Smooth muscle cell of the umbilical artery (primary cell): Measurements from ENCODE around the gene CSKMT. TPM values are rescaled to one million over a fixed set of nuclear protein-coding genes. Genes with fewer than 3 reads are reported as not detected.

Experiments
- total RNA-seq: library from RNA; depleted of rRNA; stranded (reverse); fragments of >200 nt; gene quantifications from 2 replicates; pipeline ENCODE4 v1.2.3, GENCODE V29; 2014

The CSKMT gene, protein sequence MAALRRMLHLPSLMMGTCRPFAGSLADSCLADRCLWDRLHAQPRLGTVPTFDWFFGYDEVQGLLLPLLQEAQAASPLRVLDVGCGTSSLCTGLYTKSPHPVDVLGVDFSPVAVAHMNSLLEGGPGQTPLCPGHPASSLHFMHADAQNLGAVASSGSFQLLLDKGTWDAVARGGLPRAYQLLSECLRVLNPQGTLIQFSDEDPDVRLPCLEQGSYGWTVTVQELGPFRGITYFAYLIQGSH
- 3.5 and 7.4 TPM in 2 replicates for total RNA-seq

DNA sequence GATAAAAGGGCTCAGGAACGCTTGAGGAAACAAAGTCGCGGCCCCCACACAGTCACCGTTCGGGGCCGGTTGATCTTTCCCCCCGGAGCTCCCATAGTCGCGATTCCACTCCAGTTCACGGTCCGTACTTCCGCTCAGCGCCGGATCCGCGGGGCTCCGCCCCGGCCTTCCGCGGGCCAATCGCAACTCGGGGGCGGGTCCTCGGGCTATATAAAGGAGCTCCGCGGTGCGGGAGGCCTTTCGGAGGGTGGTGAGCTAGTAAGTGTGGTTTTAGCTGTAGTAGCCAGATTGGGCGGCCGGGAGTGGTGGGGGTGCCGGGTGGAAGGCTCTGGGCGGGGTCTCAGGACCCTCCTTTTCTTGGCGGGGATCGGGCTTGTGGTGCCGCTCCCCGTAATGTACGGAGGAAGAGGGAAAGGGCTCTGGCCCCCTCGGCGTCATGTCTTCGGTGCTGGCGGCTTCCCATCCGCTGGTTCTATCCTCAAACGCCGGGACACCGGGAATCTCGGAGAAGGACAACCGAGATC, at the start of gene CSKMT, which contains the start of gene C11orf98:
CSKMT (plus strand) TSS at position 238 of the 524 bp plus-strand sequence. CDS start 568 bp downstream, outside the sequence.
C11orf98 (minus strand) TSS at position 136 of the 524 bp plus-strand sequence; CDS start at position 95, 41 bp downstream.

DNA sequence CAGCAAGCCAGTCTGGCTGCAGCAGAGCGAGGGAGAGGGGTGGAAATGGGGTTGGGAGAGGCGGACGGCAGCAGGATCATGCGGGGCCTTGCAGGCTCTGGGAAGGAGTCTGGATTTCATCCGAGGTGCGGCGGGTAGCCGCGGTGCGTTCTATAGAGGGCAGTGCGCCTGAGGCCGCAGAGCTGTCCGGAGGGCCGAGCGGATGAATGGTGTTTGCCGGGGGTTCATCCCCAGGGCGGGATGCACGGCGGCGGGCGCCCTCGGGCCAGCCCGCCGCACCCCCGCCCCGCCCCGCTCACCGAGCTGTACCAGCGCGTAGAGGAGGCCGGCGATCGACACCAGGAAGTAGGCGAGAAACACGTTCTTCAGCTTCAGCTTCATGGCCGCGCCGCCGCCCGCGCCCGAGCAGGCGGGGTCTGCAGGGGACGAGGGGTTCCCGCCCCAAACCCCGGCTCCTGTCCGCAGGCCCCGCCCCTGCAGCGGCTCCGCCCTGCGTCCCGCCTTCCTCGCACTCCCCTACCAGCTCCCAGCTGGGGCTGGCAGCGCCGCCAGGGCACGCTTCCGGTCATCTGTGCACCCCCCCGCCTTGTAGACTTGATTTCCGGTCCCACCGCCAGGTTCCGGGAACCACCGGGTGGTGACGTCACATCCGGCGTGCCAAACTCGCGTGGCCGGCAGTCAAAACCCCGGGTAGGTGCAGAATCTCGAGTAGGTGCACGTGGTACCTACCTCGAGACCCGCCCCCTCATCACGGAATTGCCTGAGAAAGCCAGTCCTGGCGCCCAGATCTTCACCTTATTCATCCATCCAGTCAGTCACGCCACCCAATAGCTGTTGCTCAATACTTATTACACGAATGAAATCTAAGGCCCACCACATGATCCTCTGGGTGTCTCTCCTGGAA, 43.3 kb upstream of the CSKMT start, which contains the start of gene B3GAT3:
B3GAT3 (minus strand) TSS at position 420 of the 904 bp plus-strand sequence; CDS start at position 381, 39 bp downstream.

GRCh38 chr11:62645946-62646824, 18.9 kb upstream of the CSKMT start, which contains the start of gene GANAB:
GANAB (minus strand) TSS chr11:62646613; CDS start chr11:62646599, 14 bp downstream.

GRCh38 chr11:62671608-62672389, 6.7 kb downstream of the CSKMT start, which contains the start of the genes LBHD1 and UQCC3:
LBHD1 (minus strand) TSS chr11:62672267; CDS start chr11:62670031, 2,236 bp downstream.
UQCC3 (plus strand) TSS chr11:62671673; CDS start chr11:62671746, 73 bp downstream.

DNA sequence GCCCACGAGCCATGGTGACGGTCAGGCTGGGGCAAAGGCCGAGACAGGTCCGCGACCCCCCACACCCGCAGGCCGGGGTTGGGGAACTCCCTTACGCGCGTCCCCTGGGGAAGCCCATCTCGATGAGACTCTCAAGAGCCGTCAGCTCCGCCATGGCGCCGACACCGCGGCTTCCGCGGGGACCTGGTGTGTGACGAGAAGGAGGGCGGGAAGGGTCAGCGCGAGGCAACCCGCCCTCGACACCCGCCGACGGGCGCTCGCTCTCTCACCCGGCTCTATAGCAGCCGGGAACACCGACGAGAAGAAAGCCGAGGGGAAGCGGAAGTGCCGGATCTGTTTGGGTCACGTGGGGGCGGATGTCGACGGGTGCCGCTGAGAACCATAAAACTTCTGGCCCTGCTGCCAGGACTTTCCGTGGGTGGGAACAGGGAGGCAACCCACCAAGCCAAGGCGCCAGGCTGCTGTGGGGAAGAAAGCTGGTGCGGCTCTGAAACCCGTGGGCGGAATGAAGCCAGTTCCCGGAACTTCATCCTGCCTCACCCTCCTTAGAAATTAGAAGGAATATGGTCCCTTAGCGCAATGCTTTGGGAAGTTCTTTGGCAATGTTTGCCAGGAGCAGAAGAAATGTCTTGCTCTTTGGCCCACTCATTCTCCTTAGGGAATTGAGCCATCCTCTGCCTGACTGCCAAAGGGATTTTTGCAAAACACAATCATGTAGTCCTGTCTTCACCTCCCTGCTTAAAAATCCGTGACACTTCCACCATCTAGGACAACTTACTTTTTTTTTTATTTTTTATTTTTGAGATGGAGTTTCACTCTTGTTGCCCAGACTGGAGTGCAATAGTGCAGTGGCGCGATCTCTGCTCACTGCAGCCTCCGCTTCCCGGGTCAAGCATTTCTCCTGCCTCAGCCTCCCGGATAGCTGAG, 13.9 kb downstream of the CSKMT start, which contains the start of gene UBXN1:
UBXN1 (minus strand) TSS at position 304 of the 927 bp plus-strand sequence; CDS start at position 154, 150 bp downstream.

DNA sequence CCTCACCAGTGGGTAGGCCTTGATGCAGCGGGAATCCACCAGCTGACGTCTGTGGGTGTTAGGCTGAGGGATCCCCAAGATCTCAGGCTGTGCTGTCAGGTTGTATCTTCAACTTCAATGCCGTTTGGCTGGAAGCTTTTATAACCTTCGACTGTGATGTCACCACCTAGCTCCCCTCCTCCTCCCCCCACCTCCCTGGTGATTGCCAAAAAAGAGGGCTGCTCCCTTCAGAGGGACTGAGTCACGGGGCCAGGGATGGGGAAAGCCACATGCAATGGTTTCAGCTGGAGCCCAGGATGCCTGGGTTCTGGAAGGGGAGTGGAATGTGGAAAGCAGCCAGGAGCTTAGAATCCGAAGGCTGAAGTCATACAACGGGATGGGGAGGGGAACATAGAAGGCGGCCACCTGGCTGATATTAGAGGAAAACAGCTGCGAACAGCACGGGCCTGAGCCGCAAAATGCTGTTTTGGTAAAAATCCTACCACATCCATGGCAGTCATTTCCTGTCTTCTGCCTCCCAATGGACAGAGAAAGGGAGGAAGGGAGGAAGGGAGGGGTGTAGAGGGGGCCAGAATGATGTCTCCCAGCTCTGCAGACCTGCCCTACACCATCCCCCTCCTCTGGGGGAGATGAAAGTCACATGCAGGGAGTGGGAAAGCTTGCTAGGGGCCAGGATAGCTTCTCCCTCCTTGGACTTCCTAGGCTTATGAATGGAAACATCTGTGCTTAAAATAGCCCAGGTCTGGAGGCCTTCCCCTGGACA, 24.5 kb downstream of the CSKMT start, which contains the start of gene LRRN4CL:
LRRN4CL (minus strand) TSS at position 110 of the 763 bp plus-strand sequence. CDS start 1,022 bp downstream, outside the sequence.

DNA sequence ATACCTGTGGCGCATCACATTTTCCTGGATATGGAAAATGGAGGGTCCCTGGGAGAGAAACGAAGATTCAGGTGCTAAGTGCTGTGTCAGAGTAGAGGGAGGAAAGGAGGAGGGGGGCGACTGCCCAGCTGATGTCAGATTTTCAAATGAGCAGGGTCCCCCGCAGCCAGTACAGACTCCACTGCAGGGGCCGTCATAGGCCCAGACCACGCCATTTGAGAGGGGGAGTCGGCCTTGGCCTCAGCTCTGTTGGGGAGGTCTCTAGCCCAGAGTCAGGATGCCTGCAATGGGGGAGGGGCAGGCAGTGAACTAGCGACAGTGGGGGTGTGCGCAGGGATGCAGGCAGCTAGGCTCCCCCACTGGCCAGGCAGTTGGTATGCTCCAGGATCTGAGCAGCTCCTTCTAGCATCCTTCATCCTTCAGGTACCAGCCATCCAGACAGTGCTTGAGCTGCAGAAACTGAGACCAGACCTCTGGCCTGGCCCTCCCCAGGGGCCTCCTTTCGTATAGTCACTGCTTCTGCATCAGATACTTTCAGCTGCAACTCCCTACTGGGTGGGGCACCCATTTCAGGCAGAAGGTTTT, 42.3 kb downstream of the CSKMT start, which contains the start of the genes BSCL2 and GNG3:
BSCL2 (minus strand) TSS at position 148 of the 585 bp plus-strand sequence. CDS start 229 bp downstream, outside the sequence.
GNG3 (plus strand) TSS at position 400 of the 585 bp plus-strand sequence. CDS start 620 bp downstream, outside the sequence.

Other genes with a start within 250 kb of the CSKMT start
- not detected in 2 replicates for gene SCGB1A1, start 246.3 kb upstream of the CSKMT start, total RNA-seq
- gene AHNAK, start 118.5 kb upstream of the CSKMT start, total RNA-seq = 313 and 660 TPM in 2 replicates
- gene EEF1G, start 91.4 kb upstream of the CSKMT start, total RNA-seq = 1,165 and 1,500 TPM in 2 replicates
- 6.5 and 10.7 TPM in 2 replicates for gene TUT1, start 73.8 kb upstream of the CSKMT start, total RNA-seq
- gene MTA2, start 63.4 kb upstream of the CSKMT start, total RNA-seq = 92.3 and 107 TPM in 2 replicates
- gene EML3, start 52.5 kb upstream of the CSKMT start, total RNA-seq = 24.5 and 24.6 TPM in 2 replicates
- 2.5 and 3.9 TPM in 2 replicates for gene ROM1, start 52.1 kb upstream of the CSKMT start, total RNA-seq
- 61.5 and 63.5 TPM in 2 replicates for gene B3GAT3, start 43.3 kb upstream of the CSKMT start, total RNA-seq
- 505 and 539 TPM in 2 replicates for gene GANAB, start 18.7 kb upstream of the CSKMT start, total RNA-seq
- gene INTS5, start 12.0 kb upstream of the CSKMT start, total RNA-seq = 19.6 and 27.1 TPM in 2 replicates
- gene C11orf98, start 102 bp upstream of the CSKMT start, total RNA-seq = 17.2 and 17.9 TPM in 2 replicates
- 3.8 and 6.8 TPM in 2 replicates for gene UQCC3, start 6.4 kb downstream of the CSKMT start, total RNA-seq
- gene LBHD1, start 7.0 kb downstream of the CSKMT start, total RNA-seq = 4.5 and 4.6 TPM in 2 replicates
- gene UBXN1, start 13.8 kb downstream of the CSKMT start, total RNA-seq = 77.0 and 96.5 TPM in 2 replicates
- 0.23 and 0.59 TPM in 2 replicates for gene LRRN4CL, start 24.2 kb downstream of the CSKMT start, total RNA-seq
- gene BSCL2, start 42.1 kb downstream of the CSKMT start, total RNA-seq = 41.1 and 119 TPM in 2 replicates
- not detected in 2 replicates for gene GNG3, start 42.4 kb downstream of the CSKMT start, total RNA-seq
- gene HNRNPUL2, start 62.1 kb downstream of the CSKMT start, total RNA-seq = 14.3 and 18.0 TPM in 2 replicates
- 29.4 and 32.7 TPM in 2 replicates for gene TTC9C, start 63.2 kb downstream of the CSKMT start, total RNA-seq
- 8.2 and 11.9 TPM in 2 replicates for gene ZBTB3, start 88.8 kb downstream of the CSKMT start, total RNA-seq
- gene POLR2G, start 96.3 kb downstream of the CSKMT start, total RNA-seq = 39.2 and 59.7 TPM in 2 replicates
- gene TAF6L, start 106.1 kb downstream of the CSKMT start, total RNA-seq = 15.6 and 23.8 TPM in 2 replicates
- 28.9 and 42.5 TPM in 2 replicates for gene TMEM179B, start 122.1 kb downstream of the CSKMT start, total RNA-seq
- gene TMEM223, start 126.7 kb downstream of the CSKMT start, total RNA-seq = 16.1 and 22.6 TPM in 2 replicates
- 21.1 and 49.2 TPM in 2 replicates for gene NXF1, start 140.1 kb downstream of the CSKMT start, total RNA-seq
- gene STX5, start 166.7 kb downstream of the CSKMT start, total RNA-seq = 35.9 and 36.6 TPM in 2 replicates
- gene TEX54, start 167.5 kb downstream of the CSKMT start, total RNA-seq = not detected in 2 replicates
- gene WDR74, start 174.3 kb downstream of the CSKMT start, total RNA-seq = 36.8 and 53.0 TPM in 2 replicates
- gene SLC3A2, start 215.6 kb downstream of the CSKMT start, total RNA-seq = 121 and 217 TPM in 2 replicates